Neutrophil (primary cell): ENCODE results near the gene ATP1A3.

ENCODE experiments used
- H3K27ac ChIP-seq: fragments of 200-600 bp; sonication (generic); 2 replicates; pipeline ENCODE4 v1.5.1; 2016; ENCODE audit warnings: mild to moderate bottlenecking, moderate library complexity
- H3K27me3 ChIP-seq: fragments of 200-600 bp; sonication (generic); 2 replicates; pipeline ENCODE4 v1.6.0; 2016; ENCODE audit warnings: mild to moderate bottlenecking
- H3K36me3 ChIP-seq: fragments of 200-600 bp; sonication (generic); 2 replicates; pipeline ENCODE4 v1.5.1; 2017
- H3K4me1 ChIP-seq, 2 experiments: fragments of 200-600 bp in 1 of 2; sonication (generic) in 1 of 2; 1 replicate in 1 of 2; 2 replicates in 1 of 2; pipeline versions ENCODE4 v1.5.1 to v1.6.1; 2013 to 2016; ENCODE audit warnings: low read depth in 1 of 2, low read length in 1 of 2, mild to moderate bottlenecking in 1 of 2, moderate library complexity in 1 of 2; ENCODE audit not compliant: control insufficient read depth in 1 of 2, insufficient read depth in 1 of 2
- H3K4me3 ChIP-seq, 2 experiments: fragments of 200-600 bp in 1 of 2; sonication (generic) in 1 of 2; 1 replicate in 1 of 2; 2 replicates in 1 of 2; pipeline ENCODE4 v1.5.1; 2013 to 2016; ENCODE audit warnings: low read depth in 1 of 2, low read length in 1 of 2, mild to moderate bottlenecking in 1 of 2, moderate library complexity in 1 of 2
- H3K9me3 ChIP-seq: fragments of 200-600 bp; sonication (generic); 2 replicates; pipeline ENCODE4 v1.5.1; 2016
- TF ChIP-seq, protein P1 (sequence below): fragments of 200-600 bp; sonication (generic); IDR thresholded peaks from 2 replicates; pipeline ENCODE4 v1.5.1; 2016; ENCODE audit warnings: antibody characterized with exemption

The ATP1A3 gene

DNA sequence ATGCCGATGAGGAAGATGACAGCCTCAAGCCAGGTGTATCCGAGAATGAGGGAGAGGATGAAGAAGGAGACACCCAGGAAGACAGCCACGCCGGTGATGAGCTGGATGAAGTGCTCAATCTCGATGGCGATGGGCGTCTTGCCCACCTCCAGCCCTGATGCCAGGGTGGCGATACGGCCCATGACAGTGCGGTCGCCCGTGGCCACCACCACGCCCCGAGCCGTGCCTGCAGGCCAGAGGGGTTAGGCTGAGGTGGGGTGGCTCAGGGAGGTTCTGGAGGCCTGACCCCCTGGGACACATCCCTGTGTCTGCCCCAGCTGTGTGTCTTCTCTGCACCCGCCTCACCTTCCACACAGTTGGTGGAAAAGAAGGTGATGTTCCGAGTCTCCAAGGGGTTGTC is 9.1 kb downstream of the ATP1A3 start:
- no peak overlapping the region for H3K4me3 ChIP-seq
- H3K36me3 ChIP-seq: no peaks in the 10 kb centered on the region
- H3K27me3 ChIP-seq: no peaks in the 10 kb centered on the region
- TF ChIP-seq, protein P1, sequence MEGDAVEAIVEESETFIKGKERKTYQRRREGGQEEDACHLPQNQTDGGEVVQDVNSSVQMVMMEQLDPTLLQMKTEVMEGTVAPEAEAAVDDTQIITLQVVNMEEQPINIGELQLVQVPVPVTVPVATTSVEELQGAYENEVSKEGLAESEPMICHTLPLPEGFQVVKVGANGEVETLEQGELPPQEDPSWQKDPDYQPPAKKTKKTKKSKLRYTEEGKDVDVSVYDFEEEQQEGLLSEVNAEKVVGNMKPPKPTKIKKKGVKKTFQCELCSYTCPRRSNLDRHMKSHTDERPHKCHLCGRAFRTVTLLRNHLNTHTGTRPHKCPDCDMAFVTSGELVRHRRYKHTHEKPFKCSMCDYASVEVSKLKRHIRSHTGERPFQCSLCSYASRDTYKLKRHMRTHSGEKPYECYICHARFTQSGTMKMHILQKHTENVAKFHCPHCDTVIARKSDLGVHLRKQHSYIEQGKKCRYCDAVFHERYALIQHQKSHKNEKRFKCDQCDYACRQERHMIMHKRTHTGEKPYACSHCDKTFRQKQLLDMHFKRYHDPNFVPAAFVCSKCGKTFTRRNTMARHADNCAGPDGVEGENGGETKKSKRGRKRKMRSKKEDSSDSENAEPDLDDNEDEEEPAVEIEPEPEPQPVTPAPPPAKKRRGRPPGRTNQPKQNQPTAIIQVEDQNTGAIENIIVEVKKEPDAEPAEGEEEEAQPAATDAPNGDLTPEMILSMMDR: no peak
- no peak overlapping the region for H3K27ac ChIP-seq
- H3K9me3 ChIP-seq: no peaks in the 10 kb centered on the region
- H3K4me1 ChIP-seq: no peaks in the 10 kb centered on the region

GRCh38 chr19:41981724-41982123 is 12.3 kb downstream of the ATP1A3 start:
- Histone ChIP-seq H3K9me3 (no peaks in the 10 kb centered on the region), H3K36me3 (no peaks in the 10 kb centered on the region), H3K4me1 (no peaks in the 10 kb centered on the region), H3K4me3 (no peak overlapping the region), H3K27ac (no peak overlapping the region), H3K27me3 (no peaks in the 10 kb centered on the region)
- TF ChIP-seq, protein P1: no peak

- no peaks in the 10 kb centered on the region for H3K4me1 ChIP-seq
- H3K27ac ChIP-seq: no peak overlapping the region
- no peaks in the 10 kb centered on the region for H3K36me3 ChIP-seq
- no peaks in the 10 kb centered on the region for H3K27me3 ChIP-seq
- no peak overlapping the region for H3K4me3 ChIP-seq
- no peaks in the 10 kb centered on the region for H3K9me3 ChIP-seq
- TF ChIP-seq, protein P1: no peak
Measured at GRCh38 chr19:41978470-41978869, 15.6 kb downstream of the ATP1A3 start.

DNA sequence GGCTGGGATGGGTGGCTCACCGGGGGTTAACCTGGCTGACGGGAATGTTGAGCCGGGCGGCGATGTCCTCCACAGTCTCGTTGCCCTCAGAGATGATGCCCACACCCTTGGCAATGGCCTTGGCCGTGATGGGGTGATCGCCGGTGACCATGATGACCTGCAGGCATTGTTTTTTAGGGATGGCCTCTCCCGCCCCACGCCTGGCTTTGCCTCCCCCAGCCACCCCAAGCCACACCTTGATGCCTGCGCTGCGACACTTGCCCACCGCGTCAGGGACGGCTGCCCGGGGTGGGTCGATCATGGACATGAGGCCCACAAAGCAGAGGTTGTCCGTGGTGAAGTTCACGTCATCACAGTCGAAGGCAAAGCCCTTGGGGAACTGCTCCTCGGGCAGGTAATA is 16.1 kb downstream of the ATP1A3 start:
- no peak overlapping the region for H3K4me3 ChIP-seq
- no peaks in the 10 kb centered on the region for H3K36me3 ChIP-seq
- TF ChIP-seq, protein P1: no peak
- no peaks in the 10 kb centered on the region for H3K4me1 ChIP-seq
- H3K9me3 ChIP-seq: no peaks in the 10 kb centered on the region
- no peaks in the 10 kb centered on the region for H3K27me3 ChIP-seq
- no peak overlapping the region for H3K27ac ChIP-seq

- no peaks in the 10 kb centered on the region for H3K27me3 ChIP-seq
- H3K36me3 ChIP-seq: no peaks in the 10 kb centered on the region
- TF ChIP-seq, protein P1: no peak
Measured at GRCh38 chr19:41974652-41975051, 19.4 kb downstream of the ATP1A3 start.

DNA sequence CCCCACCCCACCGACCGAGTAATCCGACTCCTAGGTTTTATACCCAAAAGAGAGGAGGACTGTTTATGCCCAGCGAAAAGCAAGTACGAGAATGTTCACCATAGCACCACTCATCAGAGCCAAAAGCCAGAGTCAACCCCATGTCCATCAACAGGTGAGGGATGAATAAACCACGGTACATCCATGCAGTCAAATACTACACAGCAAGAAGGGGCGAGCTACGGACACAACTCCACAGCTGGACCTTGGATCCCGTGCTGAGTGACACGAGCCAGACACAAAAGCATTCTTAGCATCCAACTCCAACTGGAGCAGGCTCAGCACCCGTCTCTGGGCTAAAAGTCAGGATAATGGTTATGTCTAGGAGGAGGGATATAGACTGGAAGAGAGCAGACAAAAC is 22.7 kb downstream of the ATP1A3 start:
- Histone ChIP-seq H3K9me3 (no peaks in the 10 kb centered on the region), H3K27me3 (peaks cover 2% of the 10 kb centered on the region), H3K4me1 (peaks cover 11 to 13% of the 10 kb centered on the region in 2 experiments), H3K27ac (no peak overlapping the region), H3K36me3 (no peaks in the 10 kb centered on the region), H3K4me3 (no peak overlapping the region)
- TF ChIP-seq, protein P1: no peak

More at GRCh38 chr19:41974652-41975051, 19.4 kb downstream of the ATP1A3 start:
- Histone ChIP-seq H3K4me1 (no peaks in the 10 kb centered on the region), H3K27ac (no peak overlapping the region), H3K9me3 (no peaks in the 10 kb centered on the region), H3K4me3 (no peak overlapping the region)
